SK-N-SH (cell line): ENCODE data around the gene ZNF275. TPM values are rescaled to one million over a fixed set of nuclear protein-coding genes. Genes with fewer than 3 reads are reported as not detected.

Source experiments
- CTCF ChIA-PET: fragments of 300-600, 350-600 bp; formaldehyde crosslinking; extraction: SDS; loops from one replicate; lab custom pipeline; 2021; lab: Yijun Ruan, JAX
- POLR2A ChIA-PET: fragments of 350-600 bp; sonication (Branson Sonifier 250); formaldehyde crosslinking; extraction: SDS; loops from one replicate; lab custom pipeline; 2020; ENCODE audit warnings: antibody characterized with exemption, inconsistent platforms; lab: Yijun Ruan, JAX
- DNase-seq: peaks from one replicate; pipeline ENCODE4 v3.0.0; 2012
- H2AFZ ChIP-seq: fragments of 200-600 bp; sonication (generic); 2 replicates; pipeline ENCODE4 v1.8.1; 2016; ENCODE audit warnings: antibody characterized with exemption, mild to moderate bottlenecking, low read depth
- H3F3A ChIP-seq: fragments of 200-600 bp; sonication (generic); replicated peaks from 2 replicates; pipeline ENCODE3; 2016; ENCODE audit warnings: antibody characterized with exemption, mild to moderate bottlenecking; ENCODE audit not compliant: insufficient read depth
- H3K27ac ChIP-seq, 2 experiments: fragments of 200-500 bp in 1 of 2; fragments of 200-600 bp in 1 of 2; sonication (Bioruptor generic) in 1 of 2; sonication (generic), shearing (Covaris generic) in 1 of 2; 2 replicates each; pipeline versions ENCODE4 v1.5.1 to v1.6.1; 2014 to 2016; ENCODE audit warnings: low read depth in 2 of 2, inconsistent platforms in 1 of 2, low read length in 1 of 2, mild to moderate bottlenecking in 1 of 2, mixed read lengths in 1 of 2
- H3K27me3 ChIP-seq: fragments of 200-600 bp; sonication (generic), shearing (Covaris generic); 2 replicates; pipeline ENCODE4 v1.6.1; 2016; ENCODE audit warnings: mixed run types; ENCODE audit not compliant: insufficient read depth
- H3K36me3 ChIP-seq, 2 experiments: fragments of 200-500 bp in 1 of 2; fragments of 200-600 bp in 1 of 2; sonication (Bioruptor generic) in 1 of 2; sonication (generic) in 1 of 2; replicated peaks in 1 of 2; 2 replicates each; pipeline versions ENCODE3 to v1.5.1; 2014 to 2016; ENCODE audit warnings: low read length in 1 of 2, mild to moderate bottlenecking in 1 of 2; ENCODE audit not compliant: insufficient read depth in 2 of 2, control insufficient read depth in 1 of 2
- H3K4me1 ChIP-seq, 2 experiments: fragments of 200-500 bp in 1 of 2; fragments of 200-600 bp in 1 of 2; sonication (Bioruptor generic) in 1 of 2; sonication (generic), shearing (Covaris generic) in 1 of 2; 2 replicates each; pipeline versions ENCODE4 v1.5.1 to v1.6.1; 2014 to 2016; ENCODE audit warnings: low read depth in 1 of 2, low read length in 1 of 2, mixed run types in 1 of 2; ENCODE audit not compliant: insufficient read depth in 2 of 2, control insufficient read depth in 1 of 2
- H3K4me2 ChIP-seq: fragments of 200-600 bp; sonication (generic), shearing (Covaris generic); 2 replicates; pipeline ENCODE4 v1.6.1; 2017; ENCODE audit warnings: mixed run types
- H3K4me3 ChIP-seq, 2 experiments: fragments of 200-500 bp in 1 of 2; fragments of 200-600 bp in 1 of 2; sonication (Bioruptor generic) in 1 of 2; sonication (generic), shearing (Covaris generic) in 1 of 2; 2 replicates each; pipeline versions ENCODE4 v1.5.1 to v1.8.1; 2014 to 2016; ENCODE audit warnings: low read depth in 2 of 2, inconsistent platforms in 1 of 2, low read length in 1 of 2, mild to moderate bottlenecking in 1 of 2, mixed read lengths in 1 of 2, moderate library complexity in 1 of 2
- H3K79me2 ChIP-seq: fragments of 200-600 bp; sonication (generic); 2 replicates; pipeline ENCODE4 v1.8.1; 2017; ENCODE audit warnings: mild to moderate bottlenecking; ENCODE audit not compliant: insufficient read depth
- H3K9ac ChIP-seq: fragments of 200-600 bp; sonication (generic); 2 replicates; pipeline ENCODE4 v1.6.1; 2017; ENCODE audit warnings: mixed run types
- H3K9me2 ChIP-seq: fragments of 200-600 bp; sonication (generic); 2 replicates; pipeline ENCODE4 v1.6.1; 2017; ENCODE audit warnings: mixed run types
- H3K9me3 ChIP-seq: fragments of 200-600 bp; sonication (generic); 2 replicates; pipeline ENCODE4 v1.6.1; 2017; ENCODE audit warnings: mixed run types, mild to moderate bottlenecking, moderate library complexity
- H4K20me1 ChIP-seq: fragments of 200-600 bp; sonication (generic); 2 replicates; pipeline ENCODE4 v1.6.1; 2017; ENCODE audit warnings: mild to moderate bottlenecking, mixed run types; ENCODE audit not compliant: insufficient read depth
- GATA2 ChIP-seq: sonication (generic); formaldehyde crosslinking; IDR thresholded peaks from 2 replicates; pipeline ENCODE4 v1.5.0; 2020; ENCODE audit warnings: mild to moderate bottlenecking, missing genetic modification reagents
- JUND ChIP-seq: IDR thresholded peaks from 2 replicates; pipeline ENCODE4 v1.4.0; 2012
- RAD21 ChIP-seq: IDR thresholded peaks from 2 replicates; pipeline ENCODE4 v1.6.1; 2012; ENCODE audit warnings: mild to moderate bottlenecking, low read length
- RFX5 ChIP-seq: IDR thresholded peaks from 2 replicates; pipeline ENCODE4 v1.6.1; 2012; ENCODE audit warnings: mild to moderate bottlenecking, improper control_type of control experiment, low read length
- SIN3A ChIP-seq: IDR thresholded peaks from 2 replicates; pipeline ENCODE4 v1.6.1; 2012; ENCODE audit warnings: low read depth, mild to moderate bottlenecking, low read length, moderate library complexity, borderline replicate concordance
- SMC3 ChIP-seq: IDR thresholded peaks from 2 replicates; pipeline ENCODE4 v1.6.1; 2012; ENCODE audit warnings: low read depth, low read length, improper control_type of control experiment
- WGBS: methylation state at CpG from one replicate; pipeline ENCODE4 v1.1.6; 2017; ENCODE audit warnings: low lambda C conversion rate; 5-methylcytosine and 5-hydroxymethylcytosine counted together
- polyA plus RNA-seq, 3 experiments: library from polyadenylated mRNA; depleted of rRNA; stranded (reverse); fragments of >200 nt; gene quantifications; 2 replicates each; pipeline ENCODE4 v1.2.3, GENCODE V29; 2012
- small RNA-seq, 7 experiments: library from RNA; depleted of rRNA; stranded (forward); fragments of <200 nt; gene quantifications; one replicate each; pipeline ENCODE3, GENCODE V24; 2012
- TF ChIP-seq, protein P1 (sequence below): fragments of 200-600 bp; sonication (generic); IDR thresholded peaks from 2 replicates; pipeline ENCODE4 v1.6.1; 2017; ENCODE audit warnings: antibody characterized with exemption, mild to moderate bottlenecking, moderate library complexity
- TF ChIP-seq, protein P2 (sequence below): IDR thresholded peaks from 2 replicates; pipeline ENCODE4 v1.4.0; 2012; ENCODE audit warnings: low read depth, borderline replicate concordance

The ZNF275 gene
- polyA plus RNA-seq, 1 of the 3 experiments (the other 2 are of a cell fraction): 4.9 TPM

DNA sequence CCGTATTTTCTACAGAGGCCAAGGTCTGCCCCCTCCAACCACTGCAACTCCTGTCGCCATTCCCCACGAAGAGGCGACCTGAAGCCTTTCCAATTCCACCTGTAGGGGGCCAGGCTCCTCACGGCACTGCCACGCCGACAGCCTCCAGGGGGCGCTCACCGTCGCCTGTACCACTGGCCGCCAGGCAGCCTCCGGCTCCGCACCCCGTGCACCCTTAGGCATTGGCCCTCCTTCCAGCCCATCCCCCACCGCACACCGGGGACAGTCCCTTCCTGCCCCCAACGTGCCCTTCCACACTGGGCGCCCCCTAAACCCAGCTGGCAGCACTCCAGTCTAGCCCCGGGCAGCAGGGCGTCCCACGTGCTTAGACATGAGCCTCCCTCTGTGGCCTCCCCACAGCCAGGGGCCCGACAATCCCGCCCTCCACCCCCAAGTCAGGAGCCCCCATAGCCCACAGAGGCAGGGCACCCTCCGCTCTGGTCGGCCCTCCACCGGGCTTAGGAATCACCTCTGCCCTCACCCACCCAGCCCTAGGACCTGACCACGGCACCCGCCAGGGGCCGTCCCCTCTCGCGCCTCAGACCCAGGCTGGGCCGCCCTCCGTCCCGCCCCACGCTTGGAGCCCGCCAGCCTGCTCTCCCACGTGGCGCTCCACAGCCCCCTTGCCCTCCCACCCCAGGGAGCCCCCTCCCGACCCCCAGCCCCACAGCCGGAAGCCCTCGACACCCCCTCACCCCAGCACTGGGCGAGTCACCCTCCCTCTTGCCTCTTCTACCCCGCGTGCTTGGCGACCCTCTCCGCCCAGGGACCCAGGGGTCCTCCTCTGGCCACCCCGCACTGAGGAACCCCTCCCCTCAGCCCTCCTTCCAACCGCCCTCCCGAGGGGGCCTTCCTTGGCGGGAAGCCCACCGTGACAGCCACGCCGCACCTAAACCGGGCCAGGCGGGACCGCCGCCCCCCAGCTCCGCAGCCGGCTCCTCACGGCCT, 66.5 kb downstream of the ZNF275 start:
- Histone ChIP-seq H3K4me1 (no peaks in the 10 kb centered on the region), H3F3A (peaks cover 2% of the 10 kb centered on the region), H3K9me2 (no peaks in the 10 kb centered on the region), H3K4me2 (no peak overlapping the region), H3K27me3 (peaks cover 32% of the 10 kb centered on the region), H3K27ac (no peak overlapping the region), H3K4me3 (peak overlapping the region in 1 of 2 experiments; percentile 33; a peak in 1 of 4 replicates), H2AFZ (no peak overlapping the region), H3K9me3 (no peaks in the 10 kb centered on the region), H3K79me2 (no peaks in the 10 kb centered on the region), H3K9ac (no peak overlapping the region), H3K36me3 (no peaks in the 10 kb centered on the region), H4K20me1 (no peaks in the 10 kb centered on the region)
- ChIA-PET CTCF (interaction anchor here (0.6 to 1.7 kb wide), 4 partner anchors 8 to 38 kb away, joined by 3 to 7 read pairs (median 4); partner anchors contain the start of gene ZFP92), POLR2A (no interaction called here)
- no peak for TF ChIP-seq GATA2 (CRISPR knock-in tag)
- TF ChIP-seq, protein P1, sequence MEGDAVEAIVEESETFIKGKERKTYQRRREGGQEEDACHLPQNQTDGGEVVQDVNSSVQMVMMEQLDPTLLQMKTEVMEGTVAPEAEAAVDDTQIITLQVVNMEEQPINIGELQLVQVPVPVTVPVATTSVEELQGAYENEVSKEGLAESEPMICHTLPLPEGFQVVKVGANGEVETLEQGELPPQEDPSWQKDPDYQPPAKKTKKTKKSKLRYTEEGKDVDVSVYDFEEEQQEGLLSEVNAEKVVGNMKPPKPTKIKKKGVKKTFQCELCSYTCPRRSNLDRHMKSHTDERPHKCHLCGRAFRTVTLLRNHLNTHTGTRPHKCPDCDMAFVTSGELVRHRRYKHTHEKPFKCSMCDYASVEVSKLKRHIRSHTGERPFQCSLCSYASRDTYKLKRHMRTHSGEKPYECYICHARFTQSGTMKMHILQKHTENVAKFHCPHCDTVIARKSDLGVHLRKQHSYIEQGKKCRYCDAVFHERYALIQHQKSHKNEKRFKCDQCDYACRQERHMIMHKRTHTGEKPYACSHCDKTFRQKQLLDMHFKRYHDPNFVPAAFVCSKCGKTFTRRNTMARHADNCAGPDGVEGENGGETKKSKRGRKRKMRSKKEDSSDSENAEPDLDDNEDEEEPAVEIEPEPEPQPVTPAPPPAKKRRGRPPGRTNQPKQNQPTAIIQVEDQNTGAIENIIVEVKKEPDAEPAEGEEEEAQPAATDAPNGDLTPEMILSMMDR: peak; percentile 76
- peak; percentile 41 for TF ChIP-seq SMC3
- TF ChIP-seq RAD21: peak; percentile 39
- no peak for TF ChIP-seq JUND
- 52% methylated on average over 42 of the region's 60 CpGs for WGBS
- peak; percentile 88 for DNase-seq

DNA sequence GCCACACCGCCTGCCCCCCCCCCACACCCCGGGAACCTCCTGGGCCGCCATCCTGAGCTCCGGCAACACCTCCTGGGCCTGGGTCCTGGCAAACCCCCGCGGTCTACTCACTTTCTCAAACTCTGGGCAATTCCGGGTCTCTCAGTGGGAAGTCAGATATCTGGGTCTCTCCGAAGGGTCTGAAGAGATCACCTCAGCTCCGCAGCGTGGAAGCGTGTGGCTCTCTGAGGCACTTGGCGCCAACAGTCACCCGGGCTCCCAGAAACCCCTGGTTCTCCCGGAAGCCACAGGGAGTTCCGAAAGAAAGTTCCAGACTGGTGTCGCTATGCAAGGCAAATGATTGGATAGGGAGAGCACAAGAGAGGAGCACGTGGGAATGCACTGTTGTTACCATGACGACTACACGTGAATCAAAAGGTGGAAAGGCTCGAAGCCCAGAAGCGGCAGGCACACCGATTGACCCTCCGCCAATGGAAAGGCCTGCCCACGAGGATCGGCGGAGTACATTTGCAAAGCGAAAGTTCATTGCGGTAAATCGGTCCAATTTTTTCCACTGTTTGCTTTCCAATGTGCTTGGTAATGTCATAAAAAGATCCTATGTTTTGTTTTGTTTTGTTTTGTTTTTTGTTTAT, 67.3 kb downstream of the ZNF275 start, which contains the start of gene PNMA6E:
PNMA6E (minus strand) TSS at position 218 of the 632 bp plus-strand sequence. CDS start 2,501 bp downstream, outside the sequence.
- H3K9me3 ChIP-seq: no peaks in the 10 kb centered on the region
- no peaks in the 10 kb centered on the region for H3K4me1 ChIP-seq
- H3K4me3 ChIP-seq: peak within 1 kb of the TSS in 1 of 2 experiments; percentile 33; a peak in 1 of 4 replicates
- no peaks in the 10 kb centered on the region for H3K9me2 ChIP-seq
- H3F3A ChIP-seq: peaks cover 2% of the 10 kb centered on the region
- CTCF ChIA-PET: interaction anchor here (1.7 kb wide), 1 partner anchor 37 kb away, joined by 4 read pairs; no protein-coding TSS in a partner anchor
- POLR2A ChIA-PET: no interaction called here
- no peak within 1 kb of the TSS for H3K9ac ChIP-seq
- no peak for DNase-seq
- H3K79me2 ChIP-seq: no peaks in the 10 kb centered on the region
- 68% methylated on average over 18 of the region's 29 CpGs for WGBS
- no peaks in the 10 kb centered on the region for H3K36me3 ChIP-seq
- H2AFZ ChIP-seq: no peak within 1 kb of the TSS
- H3K27me3 ChIP-seq: peaks cover 40% of the 10 kb centered on the region
- no peaks in the 10 kb centered on the region for H4K20me1 ChIP-seq
- TF ChIP-seq, protein P2, sequence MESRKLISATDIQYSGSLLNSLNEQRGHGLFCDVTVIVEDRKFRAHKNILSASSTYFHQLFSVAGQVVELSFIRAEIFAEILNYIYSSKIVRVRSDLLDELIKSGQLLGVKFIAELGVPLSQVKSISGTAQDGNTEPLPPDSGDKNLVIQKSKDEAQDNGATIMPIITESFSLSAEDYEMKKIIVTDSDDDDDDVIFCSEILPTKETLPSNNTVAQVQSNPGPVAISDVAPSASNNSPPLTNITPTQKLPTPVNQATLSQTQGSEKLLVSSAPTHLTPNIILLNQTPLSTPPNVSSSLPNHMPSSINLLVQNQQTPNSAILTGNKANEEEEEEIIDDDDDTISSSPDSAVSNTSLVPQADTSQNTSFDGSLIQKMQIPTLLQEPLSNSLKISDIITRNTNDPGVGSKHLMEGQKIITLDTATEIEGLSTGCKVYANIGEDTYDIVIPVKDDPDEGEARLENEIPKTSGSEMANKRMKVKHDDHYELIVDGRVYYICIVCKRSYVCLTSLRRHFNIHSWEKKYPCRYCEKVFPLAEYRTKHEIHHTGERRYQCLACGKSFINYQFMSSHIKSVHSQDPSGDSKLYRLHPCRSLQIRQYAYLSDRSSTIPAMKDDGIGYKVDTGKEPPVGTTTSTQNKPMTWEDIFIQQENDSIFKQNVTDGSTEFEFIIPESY: no peak
- TF ChIP-seq RFX5 (no peak), SIN3A (no peak)
- TF ChIP-seq, all 33 proteins: peak for 0
- no peak within 1 kb of the TSS for H3K4me2 ChIP-seq
- H3K27ac ChIP-seq: no peak within 1 kb of the TSS

Small RNA genes within 50 kb of the gene (small RNA-seq; reads per million reads assigned to genes)
- 0 reads per million in 7 experiments for gene AC152007.1

Other genes with a start within 250 kb of the ZNF275 start
- 3.0 and 3.8 TPM in 2 replicates for gene MAGEA1, start 154.9 kb upstream of the ZNF275 start, polyA plus RNA-seq (2012; rRNA removed)
- not detected in 2 replicates for gene PNMA6F, start 12.4 kb upstream of the ZNF275 start, polyA plus RNA-seq (2012; rRNA removed)
- gene PNMA6E, start 67.2 kb downstream of the ZNF275 start, polyA plus RNA-seq (2012; rRNA removed): not detected in 2 replicates
- 0.28 TPM in 2 replicates for gene ZFP92, start 77.3 kb downstream of the ZNF275 start, polyA plus RNA-seq (2012; rRNA removed)
- 0.76 and 0.78 TPM in 2 replicates for gene TREX2, start 111.9 kb downstream of the ZNF275 start, polyA plus RNA-seq (2012; rRNA removed)
- gene HAUS7, start 136.4 kb downstream of the ZNF275 start, polyA plus RNA-seq (2012; rRNA removed): 27.1 and 39.7 TPM in 2 replicates
- 15.2 and 28.9 TPM in 2 replicates for gene BGN, start 160.8 kb downstream of the ZNF275 start, polyA plus RNA-seq (2012; rRNA removed)
- 0.16 and 0.18 TPM in 2 replicates for gene ATP2B3, start 183.5 kb downstream of the ZNF275 start, polyA plus RNA-seq (2012; rRNA removed)